Hepatocyte (in vitro differentiated cells): Measurements from ENCODE around the gene TXNDC5. TPM values are rescaled to one million over a fixed set of nuclear protein-coding genes. Genes with fewer than 3 reads are reported as not detected.

Experiments
- DNase-seq: peaks from one replicate; pipeline ENCODE4 v3.0.0-alpha.2; 2016; ENCODE audit warnings: low spot score
- H2AFZ ChIP-seq: fragments of 200-600 bp; sonication (generic); 2 replicates; pipeline ENCODE4 v1.6.0; 2016; ENCODE audit warnings: antibody characterized with exemption, mild to moderate bottlenecking
- H3K27ac ChIP-seq: fragments of 200-600 bp; sonication (generic); 2 replicates; pipeline ENCODE4 v1.5.1; 2016; ENCODE audit warnings: mild to moderate bottlenecking
- H3K27me3 ChIP-seq: fragments of 200-600 bp; sonication (generic); 2 replicates; pipeline ENCODE4 v1.6.1; 2016
- H3K36me3 ChIP-seq: fragments of 200-600 bp; sonication (generic); replicated peaks from 2 replicates; pipeline ENCODE4 v1.5.1; 2016; ENCODE audit warnings: low read depth; ENCODE audit not compliant: insufficient read depth
- H3K4me1 ChIP-seq: fragments of 200-600 bp; sonication (generic); 2 replicates; pipeline ENCODE4 v1.5.1; 2016; ENCODE audit warnings: mild to moderate bottlenecking, moderate library complexity; ENCODE audit not compliant: insufficient read depth
- H3K4me2 ChIP-seq: fragments of 200-600 bp; sonication (generic); 2 replicates; pipeline ENCODE4 v1.6.0; 2016
- H3K4me3 ChIP-seq: fragments of 200-600 bp; sonication (generic); 2 replicates; pipeline ENCODE4 v1.5.1; 2016; ENCODE audit warnings: mild to moderate bottlenecking
- H3K79me2 ChIP-seq: fragments of 200-600 bp; sonication (generic); 2 replicates; pipeline ENCODE4 v1.6.0; 2017; ENCODE audit warnings: mild to moderate bottlenecking
- H3K9me2 ChIP-seq: fragments of 200-600 bp; sonication (generic); replicated peaks from 2 replicates; pipeline ENCODE4 v1.6.0; 2017; ENCODE audit warnings: mild to moderate bottlenecking; ENCODE audit not compliant: insufficient read depth
- H3K9me3 ChIP-seq: fragments of 200-600 bp; sonication (generic); 2 replicates; pipeline ENCODE4 v1.5.1; 2016; ENCODE audit warnings: low read depth, mild to moderate bottlenecking
- H4K20me1 ChIP-seq: fragments of 200-600 bp; sonication (generic); 2 replicates; pipeline ENCODE4 v1.6.0; 2016; ENCODE audit warnings: mild to moderate bottlenecking; ENCODE audit not compliant: insufficient read depth, poor library complexity, severe bottlenecking
- EZH2 ChIP-seq: fragments of 200-600 bp; sonication (generic); IDR thresholded peaks from 2 replicates; pipeline ENCODE4 v1.6.1; 2016; ENCODE audit warnings: antibody characterized with exemption, mild to moderate bottlenecking, borderline replicate concordance
- EZH2phosphoT487 ChIP-seq: fragments of 200-600 bp; sonication (generic); IDR thresholded peaks from one replicate; pipeline ENCODE4 v1.6.1; 2018; ENCODE audit warnings: antibody characterized with exemption, mild to moderate bottlenecking, low read depth, moderate library complexity; ENCODE audit not compliant: unreplicated experiment, severe bottlenecking
- WGBS: methylation state at CpG from one replicate; pipeline ENCODE4 v1.1.6; 2016; ENCODE audit warnings: low lambda C conversion rate; ENCODE audit errors: missing lambda C conversion rate; 5-methylcytosine and 5-hydroxymethylcytosine counted together
- polyA plus RNA-seq: library from polyadenylated mRNA; unstranded; fragments of >200 nt; fragmentation: Nextera tagmentation; extraction: Ambion mirVana; gene quantifications from 2 replicates; pipeline ENCODE4 v1.2.1, GENCODE V29; 2016
- total RNA-seq: library from RNA; depleted of rRNA; stranded (reverse); fragments of >200 nt; gene quantifications from 2 replicates; pipeline ENCODE4 v1.2.3, GENCODE V29; 2014
- TF ChIP-seq, protein P1 (sequence below): fragments of 200-600 bp; sonication (generic); IDR thresholded peaks from 2 replicates; pipeline ENCODE4 v1.5.1; 2016; ENCODE audit warnings: antibody characterized with exemption, mild to moderate bottlenecking; ENCODE audit not compliant: poor library complexity

Gene TXNDC5
- total and polyA plus RNA-seq, 2 experiments from 2014 or later: 238 to 241 TPM

DNA sequence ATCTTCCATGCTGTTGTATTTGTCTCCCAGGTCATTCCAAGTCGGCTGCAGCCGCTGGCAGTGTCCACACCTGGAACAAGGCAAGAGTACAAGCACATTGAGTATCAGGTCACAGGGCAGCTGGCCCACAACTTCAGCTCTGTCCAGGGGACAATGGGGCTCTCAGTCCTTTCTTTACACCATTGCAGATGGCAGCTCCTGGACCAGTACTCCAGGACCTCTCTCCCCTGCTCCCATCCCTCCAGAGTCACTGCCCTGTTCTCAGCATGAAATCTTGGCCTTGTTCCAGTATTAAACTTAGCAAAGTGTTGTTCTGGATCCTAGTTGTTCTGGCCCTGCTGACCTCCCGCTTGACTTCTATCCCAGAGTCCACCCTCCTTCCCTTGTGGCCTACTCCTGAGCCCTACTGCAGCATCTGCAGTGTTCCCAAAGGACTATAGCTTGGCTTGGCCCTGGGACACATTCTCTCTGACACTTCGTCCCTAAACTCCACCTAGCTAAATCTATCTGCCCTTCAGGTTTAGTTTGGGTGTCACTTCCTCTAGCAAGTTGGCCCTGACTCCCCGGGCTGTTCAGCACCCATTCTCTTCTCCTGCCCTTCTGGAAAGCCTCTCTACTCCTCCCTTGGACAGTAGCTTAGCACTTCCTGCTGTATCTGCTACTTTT, 5.8 kb downstream of the TXNDC5 start:
- Histone ChIP-seq H3K4me1 (peaks cover 13% of the 10 kb centered on the region), H3K79me2 (peaks cover 65% of the 10 kb centered on the region), H3K9me2 (no peaks in the 10 kb centered on the region), H4K20me1 (peaks cover 53% of the 10 kb centered on the region), H3K9me3 (no peaks in the 10 kb centered on the region), H2AFZ (no peak overlapping the region), H3K36me3 (peaks cover 4% of the 10 kb centered on the region), H3K27ac (no peak overlapping the region), H3K4me2 (no peak overlapping the region), H3K27me3 (no peaks in the 10 kb centered on the region), H3K4me3 (no peak overlapping the region)
- 95% methylated on average over 5 of the region's 5 CpGs for WGBS
- TF ChIP-seq EZH2phosphoT487: no peak
- no peak for TF ChIP-seq EZH2
- TF ChIP-seq, protein P1, sequence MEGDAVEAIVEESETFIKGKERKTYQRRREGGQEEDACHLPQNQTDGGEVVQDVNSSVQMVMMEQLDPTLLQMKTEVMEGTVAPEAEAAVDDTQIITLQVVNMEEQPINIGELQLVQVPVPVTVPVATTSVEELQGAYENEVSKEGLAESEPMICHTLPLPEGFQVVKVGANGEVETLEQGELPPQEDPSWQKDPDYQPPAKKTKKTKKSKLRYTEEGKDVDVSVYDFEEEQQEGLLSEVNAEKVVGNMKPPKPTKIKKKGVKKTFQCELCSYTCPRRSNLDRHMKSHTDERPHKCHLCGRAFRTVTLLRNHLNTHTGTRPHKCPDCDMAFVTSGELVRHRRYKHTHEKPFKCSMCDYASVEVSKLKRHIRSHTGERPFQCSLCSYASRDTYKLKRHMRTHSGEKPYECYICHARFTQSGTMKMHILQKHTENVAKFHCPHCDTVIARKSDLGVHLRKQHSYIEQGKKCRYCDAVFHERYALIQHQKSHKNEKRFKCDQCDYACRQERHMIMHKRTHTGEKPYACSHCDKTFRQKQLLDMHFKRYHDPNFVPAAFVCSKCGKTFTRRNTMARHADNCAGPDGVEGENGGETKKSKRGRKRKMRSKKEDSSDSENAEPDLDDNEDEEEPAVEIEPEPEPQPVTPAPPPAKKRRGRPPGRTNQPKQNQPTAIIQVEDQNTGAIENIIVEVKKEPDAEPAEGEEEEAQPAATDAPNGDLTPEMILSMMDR: no peak
- DNase-seq: no peak

DNA sequence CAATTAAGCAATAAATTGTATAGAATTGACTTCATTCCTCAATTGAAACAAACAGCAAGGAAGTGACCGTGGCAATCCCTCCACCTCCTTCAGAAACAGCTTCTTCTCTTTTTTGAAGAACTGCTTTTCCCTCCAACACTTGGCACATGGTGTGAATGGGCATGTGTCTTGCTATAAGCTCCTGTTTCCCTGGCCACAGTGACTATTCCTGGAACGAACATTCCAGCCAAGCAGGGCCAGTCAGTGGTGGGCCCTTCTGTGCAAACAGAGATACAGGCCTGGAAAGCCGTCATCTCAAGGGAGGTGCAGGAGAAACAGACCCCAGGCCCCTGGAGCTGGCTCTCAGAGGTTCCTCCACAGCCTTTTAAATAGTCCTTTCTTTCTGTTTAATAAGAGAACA, 6.9 kb downstream of the TXNDC5 start:
- H3K4me1 ChIP-seq: peaks cover 17% of the 10 kb centered on the region
- H3K9me3 ChIP-seq: no peaks in the 10 kb centered on the region
- peaks cover 4% of the 10 kb centered on the region for H3K36me3 ChIP-seq
- peaks cover 54% of the 10 kb centered on the region for H3K79me2 ChIP-seq
- H3K27me3 ChIP-seq: no peaks in the 10 kb centered on the region
- H4K20me1 ChIP-seq: peaks cover 42% of the 10 kb centered on the region
- DNase-seq: no peak
- 94% methylated on average over 3 of the region's 3 CpGs for WGBS
- TF ChIP-seq EZH2 (no peak), EZH2phosphoT487 (no peak)
- TF ChIP-seq, protein P1: no peak
- H3K4me2 ChIP-seq: no peak overlapping the region
- H3K27ac ChIP-seq: no peak overlapping the region
- H2AFZ ChIP-seq: no peak overlapping the region
- H3K4me3 ChIP-seq: no peak overlapping the region
- no peaks in the 10 kb centered on the region for H3K9me2 ChIP-seq

DNA sequence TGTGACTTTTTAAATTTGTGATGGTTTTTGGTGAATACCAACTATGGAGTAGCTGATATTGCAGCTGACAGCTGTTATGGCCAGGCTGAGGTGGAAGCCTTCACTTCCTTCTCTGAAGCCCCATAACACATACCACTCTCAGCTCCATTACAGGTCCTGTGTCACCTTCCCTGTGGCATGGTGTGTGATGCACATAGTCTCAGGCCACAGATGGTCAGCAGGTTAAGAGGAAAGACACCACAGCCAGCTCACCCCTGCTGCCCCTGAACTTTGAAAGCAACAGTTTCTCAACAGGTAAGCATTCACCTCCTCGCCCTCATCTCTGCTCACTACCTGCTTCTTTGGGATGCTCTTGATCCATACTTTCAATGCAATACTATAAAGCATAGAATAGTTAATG, 7.7 kb downstream of the TXNDC5 start:
- Histone ChIP-seq H3K4me1 (peaks cover 17% of the 10 kb centered on the region), H3K27me3 (no peaks in the 10 kb centered on the region), H3K4me2 (no peak overlapping the region), H3K9me3 (no peaks in the 10 kb centered on the region), H3K9me2 (no peaks in the 10 kb centered on the region), H3K79me2 (peaks cover 46% of the 10 kb centered on the region), H4K20me1 (peaks cover 38% of the 10 kb centered on the region), H3K27ac (no peak overlapping the region), H2AFZ (no peak overlapping the region), H3K36me3 (peaks cover 4% of the 10 kb centered on the region), H3K4me3 (no peak overlapping the region)
- WGBS: 100% methylated on average over 1 of the region's 1 CpG
- DNase-seq: no peak
- no peak for TF ChIP-seq EZH2
- TF ChIP-seq EZH2phosphoT487: no peak
- TF ChIP-seq, protein P1: no peak
